Tibial artery (tissue), 4 donors: ENCODE data around the gene TGDS.
"Not testable (repeated sequence)": the region's sequence is repeated elsewhere in the genome, so short reads cannot be mapped to it uniquely, and the experiment has no call there.

Experiments used
- DNase-seq, 2 donors: peaks; one replicate each; pipeline ENCODE4 v3.0.0-alpha.2; 2019
- H3K27ac ChIP-seq, 2 donors: fragments of 200-600 bp; sonication (generic) in 1 of 2; 1 replicate in 1 of 2; 2 replicates in 1 of 2; pipeline ENCODE4 v1.5.1; 2018 to 2019; ENCODE audit warnings: mild to moderate bottlenecking in 1 of 2
- H3K27me3 ChIP-seq, 2 donors: fragments of 200-600 bp; sonication (generic) in 1 of 2; one replicate each; pipeline versions ENCODE4 v1.5.1 to v1.6.0; 2016 to 2019
- H3K36me3 ChIP-seq, 3 donors: fragments of 200-600 bp; sonication (generic) in 2 of 3; one replicate each; pipeline ENCODE4 v1.5.1; 2016 to 2019; ENCODE audit warnings: mild to moderate bottlenecking in 2 of 3
- H3K4me1 ChIP-seq, 4 donors: fragments of 200-600 bp; sonication (generic) in 2 of 4; 1 replicate in 3 of 4; 2 replicates in 1 of 4; pipeline ENCODE4 v1.5.1; 2016 to 2019
- H3K4me3 ChIP-seq, 2 donors: fragments of 200-600 bp; sonication (generic) in 1 of 2; 1 replicate in 1 of 2; 2 replicates in 1 of 2; pipeline ENCODE4 v1.5.1; 2018 to 2019; ENCODE audit warnings: mild to moderate bottlenecking in 2 of 2
- H3K9me3 ChIP-seq, 3 donors: fragments of 200-600 bp; sonication (generic) in 1 of 3; one replicate each; pipeline ENCODE4 v1.5.1; 2016 to 2019
- intact Hi-C: fragments of 100-400 bp; cut with DNase I; formaldehyde crosslinking; loops from one replicate; pipeline ENCODE4 v1.15.0; 2023; ENCODE audit warnings: low total_unique reads
- TF ChIP-seq, protein P1 (sequence below), 2 experiments: fragments of 200-600 bp in 1 of 2; fragments of 450-650 bp in 1 of 2; IDR thresholded peaks; one replicate each; pipeline ENCODE4 v1.5.1; 2017 to 2019; ENCODE audit warnings: antibody characterized with exemption in 2 of 2, mild to moderate bottlenecking in 1 of 2, moderate library complexity in 1 of 2

TGDS gene

DNA sequence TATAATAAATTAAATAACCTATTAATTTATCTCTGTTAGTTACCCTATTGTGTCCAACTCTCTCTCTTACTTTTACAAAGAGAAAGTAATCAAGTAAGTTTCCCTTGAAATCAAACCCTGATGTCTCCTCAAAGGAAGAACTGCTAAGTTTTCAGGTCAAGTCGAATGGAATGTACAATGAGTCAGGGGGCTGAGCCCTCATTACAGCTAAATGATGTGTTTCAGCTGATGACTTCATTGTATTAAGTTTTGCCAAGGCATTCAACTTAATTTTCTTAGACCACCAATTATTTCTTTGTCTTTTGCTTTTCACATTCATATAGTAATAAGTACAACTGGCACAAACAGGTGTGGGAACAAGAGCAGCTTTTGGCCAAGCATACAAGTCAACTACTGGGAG, 61.8 kb downstream of the TGDS start:
- intact Hi-C loops, result no loop called here
- H3K4me3 ChIP-seq, result no peak overlapping the region

DNA sequence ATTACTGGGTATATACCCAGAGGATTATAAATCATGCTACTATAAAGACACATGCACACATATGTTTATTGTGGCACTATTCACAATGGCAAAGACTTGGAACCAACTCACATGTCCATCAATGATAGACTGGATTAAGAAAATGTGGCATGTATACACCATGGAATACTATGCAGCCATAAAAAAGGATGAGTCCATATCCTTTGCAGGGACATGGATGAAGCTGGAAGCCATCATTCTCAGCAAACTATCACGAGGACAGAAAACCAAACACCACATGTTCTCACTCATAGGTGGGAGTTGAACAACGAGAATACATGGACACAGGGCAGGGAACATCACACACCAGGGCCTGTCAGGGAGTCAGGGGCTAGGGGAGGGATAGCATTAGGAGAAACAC, 63.7 kb downstream of the TGDS start:
- H3K27me3 ChIP-seq, H3K9me3 ChIP-seq, H3K4me3 ChIP-seq, H3K27ac ChIP-seq, H3K4me1 ChIP-seq, intact Hi-C loops, H3K36me3 ChIP-seq, DNase-seq: not testable (repeated sequence)

More for the DNA sequence above, 61.8 kb downstream of the TGDS start:
- no peaks in the 10 kb centered on the region for H3K36me3 ChIP-seq
- H3K9me3 ChIP-seq, result peaks cover 0 to 5% (median 0%) of the 10 kb centered on the region in 3 donors
- H3K27me3 ChIP-seq, result no peaks in the 10 kb centered on the region
- TF ChIP-seq, protein P1, sequence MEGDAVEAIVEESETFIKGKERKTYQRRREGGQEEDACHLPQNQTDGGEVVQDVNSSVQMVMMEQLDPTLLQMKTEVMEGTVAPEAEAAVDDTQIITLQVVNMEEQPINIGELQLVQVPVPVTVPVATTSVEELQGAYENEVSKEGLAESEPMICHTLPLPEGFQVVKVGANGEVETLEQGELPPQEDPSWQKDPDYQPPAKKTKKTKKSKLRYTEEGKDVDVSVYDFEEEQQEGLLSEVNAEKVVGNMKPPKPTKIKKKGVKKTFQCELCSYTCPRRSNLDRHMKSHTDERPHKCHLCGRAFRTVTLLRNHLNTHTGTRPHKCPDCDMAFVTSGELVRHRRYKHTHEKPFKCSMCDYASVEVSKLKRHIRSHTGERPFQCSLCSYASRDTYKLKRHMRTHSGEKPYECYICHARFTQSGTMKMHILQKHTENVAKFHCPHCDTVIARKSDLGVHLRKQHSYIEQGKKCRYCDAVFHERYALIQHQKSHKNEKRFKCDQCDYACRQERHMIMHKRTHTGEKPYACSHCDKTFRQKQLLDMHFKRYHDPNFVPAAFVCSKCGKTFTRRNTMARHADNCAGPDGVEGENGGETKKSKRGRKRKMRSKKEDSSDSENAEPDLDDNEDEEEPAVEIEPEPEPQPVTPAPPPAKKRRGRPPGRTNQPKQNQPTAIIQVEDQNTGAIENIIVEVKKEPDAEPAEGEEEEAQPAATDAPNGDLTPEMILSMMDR (IDR thresholded peaks at IDR 0.05), result no peak
- H3K27ac ChIP-seq, result no peak overlapping the region
- no peaks in the 10 kb centered on the region for H3K4me1 ChIP-seq
- no peak for DNase-seq

DNA sequence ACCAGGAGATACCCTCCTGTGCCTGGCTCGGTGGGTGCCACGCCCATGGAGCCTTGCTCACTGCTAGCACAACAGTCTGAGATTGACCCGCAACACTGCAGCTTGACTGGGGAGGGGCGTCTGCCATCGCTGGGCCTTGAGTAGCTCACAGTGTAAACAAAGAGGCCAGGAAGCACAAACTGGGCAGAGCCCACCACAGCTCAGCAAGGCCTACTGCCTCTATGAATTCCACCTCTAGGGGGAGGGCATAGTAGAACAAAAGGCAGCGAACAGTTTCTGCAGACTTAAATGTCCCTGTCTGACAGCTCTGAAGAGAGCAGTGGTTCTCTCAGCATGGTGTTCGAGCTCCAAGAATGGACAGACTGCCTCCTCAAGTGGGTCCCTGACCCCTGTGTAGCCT, 69.0 kb downstream of the TGDS start:
- H3K36me3 ChIP-seq, H3K27ac ChIP-seq, H3K4me3 ChIP-seq, H3K4me1 ChIP-seq, intact Hi-C loops, H3K27me3 ChIP-seq, H3K9me3 ChIP-seq, DNase-seq: not testable (repeated sequence)

DNA sequence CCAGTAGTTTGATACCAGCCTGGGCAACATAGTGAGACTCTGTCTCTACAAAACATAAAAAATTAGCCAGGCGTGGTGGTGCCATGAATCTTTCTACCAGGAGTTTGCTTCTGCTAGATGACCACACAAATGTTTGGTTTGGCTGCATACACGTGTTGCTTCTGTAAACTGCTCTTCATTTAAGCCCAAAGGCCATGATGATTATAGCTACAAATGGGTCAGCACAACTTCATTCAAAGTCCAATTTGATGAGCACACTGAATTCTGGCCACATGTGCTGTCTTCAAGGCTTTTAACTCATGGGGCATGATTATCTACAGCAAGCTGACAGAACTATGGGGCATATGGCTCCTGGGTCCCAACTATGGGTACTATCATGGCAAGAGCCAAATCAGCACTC, 70.2 kb downstream of the TGDS start:
- H3K4me1 ChIP-seq, result no peaks in the 10 kb centered on the region
- TF ChIP-seq, protein P1 (IDR thresholded peaks at IDR 0.05), result no peak
- peaks cover 0 to 6% (median 0%) of the 10 kb centered on the region in 3 donors for H3K36me3 ChIP-seq
- intact Hi-C loops, result no loop called here
- H3K9me3 ChIP-seq, result peaks cover 0 to 5% (median 0%) of the 10 kb centered on the region in 3 donors
- no peaks in the 10 kb centered on the region for H3K27me3 ChIP-seq
- no peak for DNase-seq
- H3K27ac ChIP-seq, result no peak overlapping the region
- no peak overlapping the region for H3K4me3 ChIP-seq

DNA sequence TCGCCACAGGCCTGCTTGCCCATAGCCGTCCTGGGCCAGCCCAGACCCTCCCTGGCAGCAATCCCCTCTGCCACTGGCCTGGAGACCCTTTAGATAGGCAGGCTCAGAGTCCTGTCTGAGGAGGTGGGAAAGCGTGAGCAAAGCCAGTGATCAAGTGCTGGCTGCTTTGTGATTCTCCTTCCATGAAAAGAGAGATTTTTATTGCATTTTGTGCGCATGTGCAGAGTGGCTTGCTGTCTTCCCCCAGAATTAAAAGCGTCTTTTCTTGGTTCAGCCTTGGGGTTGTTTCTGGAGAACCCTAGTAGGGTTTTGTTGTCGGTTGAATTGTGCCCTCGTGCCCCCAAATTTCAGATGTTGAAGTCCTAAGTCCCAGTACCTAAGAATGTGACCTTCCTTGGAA, 71.5 kb downstream of the TGDS start:
- Histone ChIP-seq H3K36me3 (peaks cover 0 to 6% (median 0%) of the 10 kb centered on the region in 3 donors), H3K4me1 (no peaks in the 10 kb centered on the region), H3K27me3 (no peaks in the 10 kb centered on the region), H3K27ac (no peak overlapping the region), H3K4me3 (no peak overlapping the region), H3K9me3 (no peaks in the 10 kb centered on the region)
- TF ChIP-seq, protein P1 (IDR thresholded peaks at IDR 0.05), result no peak
- no peak for DNase-seq
- intact Hi-C loops, result no loop called here
